Measurements from ENCODE around the gene DSTYK. TPM values are rescaled to one million over a fixed set of nuclear protein-coding genes. Genes with fewer than 3 reads are reported as not detected.
A peak's percentile ranks its signal among the peaks of the same experiment; 100 is the strongest.

The DSTYK gene
- total RNA-seq, 4 donors from 2014 or later, result 15.3 to 21.3 (median 17.7) TPM

DNA sequence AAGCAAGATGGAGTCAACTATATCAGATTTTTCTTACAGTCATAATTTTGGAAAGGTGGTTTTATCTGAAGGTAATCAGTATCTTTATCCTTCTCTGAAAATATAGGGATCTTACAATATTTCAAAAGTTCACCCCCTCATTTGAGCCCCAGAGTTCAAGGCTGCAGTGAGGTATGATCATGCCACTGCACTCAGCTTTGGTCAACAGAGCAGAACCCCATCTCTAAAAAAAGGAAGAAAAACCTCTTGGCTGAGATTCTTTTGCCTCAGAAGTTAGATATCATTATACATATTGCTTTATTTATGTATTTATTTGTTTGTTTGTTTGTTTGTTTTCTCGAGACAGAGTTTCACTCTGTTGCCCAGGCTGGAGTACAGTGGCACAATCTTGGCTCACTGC lies 78.2 kb downstream of the DSTYK start:
- H3K4me3 ChIP-seq (ENCODE audit: low read depth, poor library complexity, severe bottlenecking), result no peak overlapping the region
- intact Hi-C loops (cut with DNase I; ENCODE audit: low total_unique reads), result loop anchor here (5.0 kb wide), 1 partner anchor 151 kb away; no protein-coding TSS in a partner anchor
- no peak for DNase-seq (ENCODE audit: low spot score in 2 of 2)
- TF ChIP-seq, protein P1, sequence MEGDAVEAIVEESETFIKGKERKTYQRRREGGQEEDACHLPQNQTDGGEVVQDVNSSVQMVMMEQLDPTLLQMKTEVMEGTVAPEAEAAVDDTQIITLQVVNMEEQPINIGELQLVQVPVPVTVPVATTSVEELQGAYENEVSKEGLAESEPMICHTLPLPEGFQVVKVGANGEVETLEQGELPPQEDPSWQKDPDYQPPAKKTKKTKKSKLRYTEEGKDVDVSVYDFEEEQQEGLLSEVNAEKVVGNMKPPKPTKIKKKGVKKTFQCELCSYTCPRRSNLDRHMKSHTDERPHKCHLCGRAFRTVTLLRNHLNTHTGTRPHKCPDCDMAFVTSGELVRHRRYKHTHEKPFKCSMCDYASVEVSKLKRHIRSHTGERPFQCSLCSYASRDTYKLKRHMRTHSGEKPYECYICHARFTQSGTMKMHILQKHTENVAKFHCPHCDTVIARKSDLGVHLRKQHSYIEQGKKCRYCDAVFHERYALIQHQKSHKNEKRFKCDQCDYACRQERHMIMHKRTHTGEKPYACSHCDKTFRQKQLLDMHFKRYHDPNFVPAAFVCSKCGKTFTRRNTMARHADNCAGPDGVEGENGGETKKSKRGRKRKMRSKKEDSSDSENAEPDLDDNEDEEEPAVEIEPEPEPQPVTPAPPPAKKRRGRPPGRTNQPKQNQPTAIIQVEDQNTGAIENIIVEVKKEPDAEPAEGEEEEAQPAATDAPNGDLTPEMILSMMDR (IDR thresholded peaks at IDR 0.05), result no peak
- TF ChIP-seq POLR2A (IDR thresholded peaks at IDR 0.05), result no peak
- WGBS, 2 donors, result 58 to 82% methylated on average over 1 of the region's 1 CpG

DNA sequence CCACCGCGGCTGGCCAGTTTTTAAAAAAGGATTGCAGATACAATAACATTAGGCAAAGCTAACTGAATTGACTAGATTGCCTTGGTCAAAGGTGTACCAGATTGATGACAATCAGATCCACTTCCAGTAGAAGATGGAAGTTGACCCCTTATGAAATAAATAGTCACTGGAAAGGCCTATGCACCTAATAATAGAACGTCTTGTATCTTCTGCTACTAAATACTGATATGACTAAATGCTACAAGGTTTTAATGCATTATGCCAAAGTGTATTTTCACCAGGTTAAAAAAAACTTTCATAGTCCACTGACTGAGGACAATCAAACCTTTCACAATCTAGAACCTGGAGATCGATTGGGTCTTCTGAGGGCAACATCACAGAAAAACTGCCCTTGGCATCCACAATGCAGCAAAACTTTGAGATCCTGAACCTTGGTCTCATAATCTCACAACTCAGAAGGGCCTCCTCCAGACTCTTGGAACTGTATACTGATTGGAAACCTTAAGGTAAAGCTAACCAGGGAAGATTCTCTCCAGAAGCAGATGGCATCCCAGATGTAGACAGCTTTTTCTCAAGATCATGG lies 82.0 kb downstream of the DSTYK start:
- no peak overlapping the region for H3K4me3 ChIP-seq (ENCODE audit: low read depth, poor library complexity, severe bottlenecking)
- DNase-seq (ENCODE audit: low spot score in 2 of 2), result no peak
- TF ChIP-seq, protein P1 (IDR thresholded peaks at IDR 0.05), result no peak
- no peak for TF ChIP-seq POLR2A (IDR thresholded peaks at IDR 0.05)
- WGBS, 2 donors, result 86 to 87% methylated on average over 4 of the region's 4 CpGs
- intact Hi-C loops (cut with DNase I; ENCODE audit: low total_unique reads), result loop anchor here (5.0 kb wide), 1 partner anchor 147 kb away; no protein-coding TSS in a partner anchor

DNA sequence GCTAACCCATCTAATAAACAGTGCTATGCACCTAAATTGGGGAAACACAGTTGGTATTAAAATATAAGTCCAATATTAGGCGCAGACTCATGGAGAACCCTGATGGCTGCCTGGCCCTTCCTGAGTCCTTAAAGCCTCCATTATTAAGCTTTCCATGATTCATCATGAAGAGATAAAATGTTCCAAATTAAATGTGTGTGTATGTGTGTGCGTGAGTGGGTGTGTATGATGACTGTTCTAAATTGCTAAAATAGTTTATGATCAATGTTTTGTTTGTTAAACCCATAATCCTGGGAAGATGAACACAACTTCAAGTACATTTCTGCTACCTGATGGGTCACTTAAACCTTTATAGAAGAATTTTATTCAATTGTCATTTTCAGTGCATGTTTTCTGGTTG lies 83.5 kb downstream of the DSTYK start:
- no peak for DNase-seq (ENCODE audit: low spot score in 2 of 2)
- 87 to 93% methylated on average over 2 of the region's 2 CpGs for WGBS, 2 donors
- intact Hi-C loops (cut with DNase I; ENCODE audit: low total_unique reads), result no loop called here
- TF ChIP-seq, protein P1 (IDR thresholded peaks at IDR 0.05), result no peak
- TF ChIP-seq POLR2A (IDR thresholded peaks at IDR 0.05), result no peak
- H3K4me3 ChIP-seq (ENCODE audit: low read depth, poor library complexity, severe bottlenecking), result no peak overlapping the region

DNA sequence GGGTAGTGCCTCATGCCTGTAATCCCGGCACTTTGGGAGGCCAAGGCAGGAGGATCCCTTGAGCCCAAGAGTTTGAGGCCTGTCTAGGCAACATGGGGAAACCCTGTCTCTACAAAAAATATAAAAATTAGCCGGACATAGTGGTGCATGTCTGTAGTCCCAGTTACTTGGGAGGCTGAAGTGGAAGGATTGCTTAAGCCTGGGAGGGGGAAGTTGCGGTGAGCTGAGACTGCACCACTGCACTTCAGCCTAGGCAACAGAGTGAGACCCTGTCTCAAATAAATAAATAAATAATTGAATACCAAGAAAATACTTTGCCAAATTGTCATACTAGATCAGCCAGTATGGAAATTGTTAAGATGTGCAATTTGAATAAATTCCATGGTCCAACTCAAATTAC lies 83.9 kb downstream of the DSTYK start:
- intact Hi-C loops (cut with DNase I; ENCODE audit: low total_unique reads), result no loop called here
- DNase-seq (ENCODE audit: low spot score in 2 of 2), result no peak
- TF ChIP-seq POLR2A (IDR thresholded peaks at IDR 0.05), result no peak
- TF ChIP-seq, protein P1 (IDR thresholded peaks at IDR 0.05), result no peak
- no peak overlapping the region for H3K4me3 ChIP-seq (ENCODE audit: low read depth, poor library complexity, severe bottlenecking)
- 92 to 95% methylated on average over 3 of the region's 3 CpGs for WGBS, 2 donors

DNA sequence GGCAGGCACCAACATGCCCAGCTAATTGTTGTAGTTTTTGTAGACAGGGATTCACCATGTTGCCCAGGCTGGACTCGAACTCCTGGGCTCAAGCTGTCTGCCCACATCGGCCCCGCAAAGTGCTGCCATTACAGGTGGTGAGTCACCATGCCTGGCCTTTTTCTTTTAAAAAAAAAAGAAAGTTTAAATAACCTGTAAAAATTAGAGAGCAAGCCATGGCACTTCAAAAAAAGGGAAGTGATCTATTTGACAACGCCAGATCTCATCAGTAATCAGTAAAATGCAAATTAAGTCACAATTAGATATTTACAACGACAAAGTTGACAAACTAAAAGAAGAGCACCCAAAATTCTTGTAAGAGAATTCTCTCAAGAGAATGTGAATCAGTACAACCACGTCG lies 86.8 kb downstream of the DSTYK start:
- DNase-seq (ENCODE audit: low spot score in 2 of 2), result no peak
- H3K4me3 ChIP-seq (ENCODE audit: low read depth, poor library complexity, severe bottlenecking), result no peak overlapping the region
- intact Hi-C loops (cut with DNase I; ENCODE audit: low total_unique reads), result no loop called here
- WGBS, 2 donors, result 78 to 82% methylated on average over 7 of the region's 7 CpGs
- TF ChIP-seq, protein P1 (IDR thresholded peaks at IDR 0.05), result no peak

DNA sequence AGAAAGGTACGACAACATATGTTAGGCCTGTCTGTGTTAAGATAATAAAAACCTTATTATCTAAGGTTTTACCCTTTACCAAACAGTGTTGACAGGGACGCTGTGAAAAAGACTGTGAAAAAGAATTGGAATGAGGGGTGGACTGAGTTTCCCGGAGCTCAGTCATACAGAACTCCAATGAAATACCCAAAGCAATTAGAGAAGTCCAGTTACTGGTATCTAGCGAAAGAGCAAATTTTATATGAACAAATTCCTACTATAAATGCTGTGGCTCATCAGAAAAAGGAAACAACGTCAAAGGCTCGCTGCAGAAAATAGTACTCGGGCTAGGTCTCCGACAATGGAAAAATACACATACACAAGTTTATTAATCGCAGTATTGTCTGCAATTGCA lies 89.0 kb downstream of the DSTYK start:
- H3K4me3 ChIP-seq (ENCODE audit: low read depth, poor library complexity, severe bottlenecking), result peak overlapping the region; percentile 81
- TF ChIP-seq, protein P1 (IDR thresholded peaks at IDR 0.05), result no peak
- TF ChIP-seq POLR2A (IDR thresholded peaks at IDR 0.05), result no peak
- intact Hi-C loops (cut with DNase I; ENCODE audit: low total_unique reads), result no loop called here
- DNase-seq (ENCODE audit: low spot score in 2 of 2), result no peak
- 19 to 21% methylated on average over 9 of the region's 9 CpGs for WGBS, 2 donors
